Omental fat pad (tissue), 4 donors: Measurements from ENCODE around the gene CCDC183. TPM values are rescaled to one million over a fixed set of nuclear protein-coding genes. Genes with fewer than 3 reads are reported as not detected.
"Not testable (repeated sequence)": the region's sequence is repeated elsewhere in the genome, so short reads cannot be mapped to it uniquely, and the experiment has no call there.

Source experiments
- ATAC-seq: fragments of 150-250 bp; one replicate; pipeline ENCODE4 v1.9.1; 2016; ENCODE audit warnings: mild to moderate bottlenecking, moderate library complexity; ENCODE audit not compliant: low FRiP score
- DNase-seq: peaks from one replicate; pipeline ENCODE4 v3.0.0-alpha.2; 2019; ENCODE audit warnings: low spot score
- CTCF ChIP-seq, 3 donors: fragments of 450-650 bp; IDR thresholded peaks; one replicate each; pipeline ENCODE4 v1.5.1; 2016 to 2017; ENCODE audit warnings: antibody characterized with exemption in 3 of 3, mild to moderate bottlenecking in 3 of 3, moderate library complexity in 2 of 3
- total RNA-seq, 4 donors: library from RNA; depleted of rRNA; stranded (reverse); fragments of >200 nt; gene quantifications; one replicate each; pipeline ENCODE4 v1.1.0, GENCODE V29; 2016

The CCDC183 gene
- total RNA-seq, 4 donors from 2014 or later = 1.5 to 2.8 (median 1.9) TPM

GRCh38 chr9:136756836-136757235, 39.3 kb upstream of the CCDC183 start:
- DNase-seq = no peak
- no peak for TF ChIP-seq CTCF (IDR thresholded peaks at IDR 0.05)
- ATAC-seq = no peak

- ATAC-seq (no peak), DNase-seq (no peak)
- no peak for TF ChIP-seq CTCF (IDR thresholded peaks at IDR 0.05)
These were observed 38.8 kb upstream of the CCDC183 start for GRCh38 chr9:136757328-136757727.

- TF ChIP-seq CTCF (IDR thresholded peaks at IDR 0.05) = no peak
- ATAC-seq (no peak), DNase-seq (no peak)
These were observed 38.4 kb upstream of the CCDC183 start for GRCh38 chr9:136757751-136758140.

- no peak for DNase-seq
- no peak for TF ChIP-seq CTCF (IDR thresholded peaks at IDR 0.05)
- ATAC-seq = no peak
These were observed 37.1 kb upstream of the CCDC183 start for GRCh38 chr9:136759001-136759400.

- DNase-seq (no peak), ATAC-seq (no peak)
- TF ChIP-seq CTCF (IDR thresholded peaks at IDR 0.05) = no peak
These were observed 36.5 kb upstream of the CCDC183 start for GRCh38 chr9:136759436-136760325.

- DNase-seq (no peak), ATAC-seq (no peak)
- TF ChIP-seq CTCF (IDR thresholded peaks at IDR 0.05) = no peak
These were observed 35.7 kb upstream of the CCDC183 start for GRCh38 chr9:136760424-136760823.

- DNase-seq, ATAC-seq: not testable (repeated sequence)
These were observed 35.1 kb upstream of the CCDC183 start for GRCh38 chr9:136760834-136761544.
